GM12874 (cell line): ENCODE results near the gene BAIAP2.
A peak's percentile ranks its signal among the peaks of the same experiment; 100 is the strongest.

Experiments
- TF ChIP-seq, protein P1 (sequence below): IDR thresholded peaks from 2 replicates; pipeline ENCODE4 v1.5.1; 2011; ENCODE audit warnings: low read depth, mild to moderate bottlenecking, control low read depth, low read length, moderate library complexity; ENCODE audit not compliant: insufficient read depth

Gene BAIAP2, protein sequence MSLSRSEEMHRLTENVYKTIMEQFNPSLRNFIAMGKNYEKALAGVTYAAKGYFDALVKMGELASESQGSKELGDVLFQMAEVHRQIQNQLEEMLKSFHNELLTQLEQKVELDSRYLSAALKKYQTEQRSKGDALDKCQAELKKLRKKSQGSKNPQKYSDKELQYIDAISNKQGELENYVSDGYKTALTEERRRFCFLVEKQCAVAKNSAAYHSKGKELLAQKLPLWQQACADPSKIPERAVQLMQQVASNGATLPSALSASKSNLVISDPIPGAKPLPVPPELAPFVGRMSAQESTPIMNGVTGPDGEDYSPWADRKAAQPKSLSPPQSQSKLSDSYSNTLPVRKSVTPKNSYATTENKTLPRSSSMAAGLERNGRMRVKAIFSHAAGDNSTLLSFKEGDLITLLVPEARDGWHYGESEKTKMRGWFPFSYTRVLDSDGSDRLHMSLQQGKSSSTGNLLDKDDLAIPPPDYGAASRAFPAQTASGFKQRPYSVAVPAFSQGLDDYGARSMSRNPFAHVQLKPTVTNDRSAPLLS

DNA sequence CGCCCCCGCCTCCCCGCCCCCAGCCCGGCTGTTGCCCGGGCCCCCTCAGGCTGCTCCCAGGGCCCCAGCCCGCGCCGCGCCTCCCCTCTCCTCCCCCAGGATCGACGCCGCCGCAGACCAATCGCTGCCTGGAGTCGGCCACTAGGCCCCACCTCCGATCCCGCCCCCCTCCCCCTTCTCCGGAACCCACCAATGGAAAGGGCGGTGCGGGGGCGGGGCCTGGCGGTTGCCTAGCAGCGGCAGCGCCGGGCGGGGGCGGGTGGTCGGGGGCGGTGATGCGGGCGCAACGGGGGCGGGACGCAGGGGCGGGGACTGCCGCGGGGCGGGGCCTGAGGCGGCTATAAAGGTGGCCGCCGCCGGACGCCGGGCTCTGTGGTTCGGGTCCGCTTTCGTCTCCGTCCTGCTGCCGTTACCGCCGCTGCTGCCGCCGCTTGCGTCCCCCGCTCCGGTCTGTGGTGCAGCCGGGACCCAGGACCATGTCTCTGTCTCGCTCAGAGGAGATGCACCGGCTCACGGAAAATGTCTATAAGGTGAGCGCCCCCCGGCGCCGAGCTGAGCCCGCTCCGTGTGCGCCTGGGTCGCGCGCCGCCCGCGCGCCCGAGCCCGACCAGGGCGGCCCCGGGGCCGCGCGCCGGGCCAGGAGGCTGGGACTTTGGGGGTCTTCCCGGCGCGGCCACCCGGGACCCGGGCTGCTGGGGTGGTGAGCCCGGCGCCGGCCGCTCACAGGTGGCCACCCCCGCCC lies at the start of gene BAIAP2:
Gene BAIAP2 (plus strand): TSS at position 373 of the 742 bp plus-strand sequence. CDS start 104 bp downstream, at position 477.
- TF ChIP-seq, protein P1, sequence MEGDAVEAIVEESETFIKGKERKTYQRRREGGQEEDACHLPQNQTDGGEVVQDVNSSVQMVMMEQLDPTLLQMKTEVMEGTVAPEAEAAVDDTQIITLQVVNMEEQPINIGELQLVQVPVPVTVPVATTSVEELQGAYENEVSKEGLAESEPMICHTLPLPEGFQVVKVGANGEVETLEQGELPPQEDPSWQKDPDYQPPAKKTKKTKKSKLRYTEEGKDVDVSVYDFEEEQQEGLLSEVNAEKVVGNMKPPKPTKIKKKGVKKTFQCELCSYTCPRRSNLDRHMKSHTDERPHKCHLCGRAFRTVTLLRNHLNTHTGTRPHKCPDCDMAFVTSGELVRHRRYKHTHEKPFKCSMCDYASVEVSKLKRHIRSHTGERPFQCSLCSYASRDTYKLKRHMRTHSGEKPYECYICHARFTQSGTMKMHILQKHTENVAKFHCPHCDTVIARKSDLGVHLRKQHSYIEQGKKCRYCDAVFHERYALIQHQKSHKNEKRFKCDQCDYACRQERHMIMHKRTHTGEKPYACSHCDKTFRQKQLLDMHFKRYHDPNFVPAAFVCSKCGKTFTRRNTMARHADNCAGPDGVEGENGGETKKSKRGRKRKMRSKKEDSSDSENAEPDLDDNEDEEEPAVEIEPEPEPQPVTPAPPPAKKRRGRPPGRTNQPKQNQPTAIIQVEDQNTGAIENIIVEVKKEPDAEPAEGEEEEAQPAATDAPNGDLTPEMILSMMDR: no peak

- TF ChIP-seq, protein P1: no peak
Measured at GRCh38 chr17:80986046-80986445, 48.9 kb upstream of the BAIAP2 start.

DNA sequence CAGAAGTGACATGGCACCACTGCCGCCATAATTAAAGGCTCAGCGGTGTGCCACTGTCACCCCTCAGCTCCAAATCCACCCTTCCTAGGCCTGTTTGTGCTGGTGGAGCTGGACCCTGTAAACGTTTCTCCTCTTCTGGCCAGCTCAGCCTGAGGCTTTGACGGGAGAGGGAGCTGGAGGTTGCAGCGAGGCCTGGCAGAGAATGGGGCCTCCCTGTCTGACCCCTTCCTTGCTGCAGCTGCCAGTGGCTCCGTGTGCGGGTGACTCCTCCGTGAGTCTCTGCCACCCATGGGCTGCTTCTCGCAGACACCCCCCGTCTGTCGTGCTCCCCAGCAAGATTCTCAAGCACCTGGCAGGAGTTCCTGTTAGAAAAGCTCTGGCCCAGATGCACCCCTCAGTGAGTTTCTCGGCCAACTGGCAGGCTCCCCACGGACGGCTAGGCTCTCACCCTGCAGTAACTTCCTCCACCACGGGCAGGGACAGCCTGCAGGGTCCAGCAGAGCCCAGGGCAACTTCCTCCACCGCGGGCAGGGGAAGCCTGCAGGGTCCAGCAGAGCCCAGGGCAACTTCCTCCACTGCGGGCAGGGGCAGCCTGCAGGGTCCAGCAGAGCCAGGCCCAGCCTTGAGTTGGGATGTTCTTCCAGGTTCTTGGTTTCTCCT lies 48.0 kb upstream of the BAIAP2 start:
- TF ChIP-seq, protein P1: no peak

- TF ChIP-seq, protein P1: no peak
Measured at GRCh38 chr17:80987941-80988461, 47.0 kb upstream of the BAIAP2 start.

- TF ChIP-seq, protein P1: no peak
Measured at GRCh38 chr17:80989586-80989913, 45.4 kb upstream of the BAIAP2 start.

- TF ChIP-seq, protein P1: no peak
Measured at GRCh38 chr17:80990921-80991644, 43.9 kb upstream of the BAIAP2 start.

GRCh38 chr17:80991645-80992076 lies 43.3 kb upstream of the BAIAP2 start, which contains the start of gene CHMP6:
CHMP6 (plus strand) TSS chr17:80991841; CDS start chr17:80991919, 78 bp downstream.
- TF ChIP-seq, protein P1: 0 out of 2 replicates have a peak, but pooled peaks have one; percentile 25
